Neural progenitor cell (in vitro differentiated cells): ENCODE measurements around the gene IFI27L2.

ENCODE experiments used
- EZH2 ChIP-seq: fragments of 200-600 bp; sonication (generic); IDR thresholded peaks from 2 replicates; pipeline ENCODE4 v1.6.1; 2017; ENCODE audit warnings: antibody characterized with exemption, mild to moderate bottlenecking, moderate library complexity
- TF ChIP-seq, protein P1 (sequence below): fragments of 200-600 bp; sonication (generic); IDR thresholded peaks from 2 replicates; pipeline ENCODE4 v1.5.1; 2017; ENCODE audit warnings: antibody characterized with exemption, mild to moderate bottlenecking

DNA sequence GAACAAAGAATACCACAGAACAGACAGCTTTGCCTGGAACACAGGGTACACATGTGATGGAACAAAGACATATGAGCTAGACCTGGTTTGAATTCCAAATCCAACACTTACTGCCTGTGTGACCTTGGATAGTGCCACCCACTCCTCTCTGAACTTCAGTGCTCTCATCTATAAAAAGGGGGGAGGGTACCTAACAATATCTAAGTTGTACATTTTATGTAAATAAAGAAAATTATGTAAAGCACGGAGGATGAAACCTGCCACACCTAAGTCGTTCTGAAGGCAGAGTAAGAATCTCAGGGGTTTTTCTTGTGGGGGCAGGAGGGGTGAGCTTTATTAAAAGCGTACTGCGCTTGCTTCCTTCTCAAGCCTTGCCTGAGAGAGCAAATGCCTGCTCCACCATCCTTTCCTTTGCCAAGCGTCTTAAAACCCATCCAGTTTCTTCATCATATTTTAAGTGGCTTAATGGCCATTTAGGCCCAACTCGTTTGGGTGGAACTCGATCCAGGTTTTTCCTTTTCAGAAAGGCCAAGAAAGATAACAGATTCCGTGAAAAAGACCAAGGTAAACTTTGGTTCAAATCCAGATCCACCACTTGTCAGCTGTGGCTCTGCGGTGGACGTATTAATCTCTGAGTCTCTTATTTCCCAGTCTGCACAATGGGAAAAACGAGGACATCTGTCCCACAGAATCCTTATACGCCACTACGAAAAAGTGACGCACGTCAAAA lies 49.3 kb downstream of the IFI27L2 start:
- TF ChIP-seq, protein P1, sequence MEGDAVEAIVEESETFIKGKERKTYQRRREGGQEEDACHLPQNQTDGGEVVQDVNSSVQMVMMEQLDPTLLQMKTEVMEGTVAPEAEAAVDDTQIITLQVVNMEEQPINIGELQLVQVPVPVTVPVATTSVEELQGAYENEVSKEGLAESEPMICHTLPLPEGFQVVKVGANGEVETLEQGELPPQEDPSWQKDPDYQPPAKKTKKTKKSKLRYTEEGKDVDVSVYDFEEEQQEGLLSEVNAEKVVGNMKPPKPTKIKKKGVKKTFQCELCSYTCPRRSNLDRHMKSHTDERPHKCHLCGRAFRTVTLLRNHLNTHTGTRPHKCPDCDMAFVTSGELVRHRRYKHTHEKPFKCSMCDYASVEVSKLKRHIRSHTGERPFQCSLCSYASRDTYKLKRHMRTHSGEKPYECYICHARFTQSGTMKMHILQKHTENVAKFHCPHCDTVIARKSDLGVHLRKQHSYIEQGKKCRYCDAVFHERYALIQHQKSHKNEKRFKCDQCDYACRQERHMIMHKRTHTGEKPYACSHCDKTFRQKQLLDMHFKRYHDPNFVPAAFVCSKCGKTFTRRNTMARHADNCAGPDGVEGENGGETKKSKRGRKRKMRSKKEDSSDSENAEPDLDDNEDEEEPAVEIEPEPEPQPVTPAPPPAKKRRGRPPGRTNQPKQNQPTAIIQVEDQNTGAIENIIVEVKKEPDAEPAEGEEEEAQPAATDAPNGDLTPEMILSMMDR, result no peak
- TF ChIP-seq EZH2, result no peak
